B cell (primary cell): ENCODE data around the gene FZR1. TPM values are rescaled to one million over a fixed set of nuclear protein-coding genes. Genes with fewer than 3 reads are reported as not detected.

Experiments used
- ATAC-seq: fragments of 200-7000 bp; cut with Tn5 transposase; one replicate; pipeline ENCODE4 v1.10.0; 2021; ENCODE audit warnings: low read depth, mild to moderate bottlenecking, moderate number of reproducible peaks, moderate library complexity
- CTCF ChIA-PET: fragments of 350-600 bp; sonication (Branson Sonifier 250); formaldehyde crosslinking; loops from one replicate; lab custom pipeline; 2021; ENCODE audit warnings: antibody characterized with exemption, inconsistent platforms; lab: Charles Lee
- POLR2A ChIA-PET: fragments of 350-600 bp; sonication (Branson Sonifier 250); formaldehyde crosslinking; loops from one replicate; lab custom pipeline; 2021; ENCODE audit warnings: antibody characterized with exemption; lab: Charles Lee
- DNase-seq: peaks from one replicate; pipeline ENCODE4 v3.0.0; 2013
- H2AFZ ChIP-seq: 2 replicates; pipeline ENCODE4 v1.6.1; 2012; ENCODE audit warnings: mild to moderate bottlenecking, low read depth, low read length; ENCODE audit not compliant: insufficient read depth, poor library complexity, severe bottlenecking
- H3K27ac ChIP-seq, 2 donors: 1 replicate in 1 of 2; 2 replicates in 1 of 2; pipeline ENCODE4 v1.5.1; 2012 to 2013; ENCODE audit warnings: low read length in 2 of 2, mild to moderate bottlenecking in 2 of 2, moderate library complexity in 1 of 2
- H3K27me3 ChIP-seq, 4 experiments: fragments of 200-600 bp in 1 of 4; sonication (generic) in 1 of 4; replicated peaks in 1 of 4; 1 replicate in 2 of 4; 2 replicates in 2 of 4; pipeline versions ENCODE4 v1.6.1 to v1.7.0; 2013 to 2016; ENCODE audit warnings: low read length in 3 of 4, mild to moderate bottlenecking in 2 of 4, mixed read lengths in 1 of 4, moderate library complexity in 1 of 4; ENCODE audit not compliant: insufficient read depth in 4 of 4, control insufficient read depth in 3 of 4; ENCODE audit errors: control extremely low read depth in 1 of 4
- H3K36me3 ChIP-seq, 2 experiments: replicated peaks in 1 of 2; 1 replicate in 1 of 2; 2 replicates in 1 of 2; pipeline versions ENCODE4 v1.6.1 to v1.7.1; 2013; ENCODE audit warnings: low read length in 1 of 2; ENCODE audit not compliant: insufficient read depth in 2 of 2, control insufficient read depth in 1 of 2; ENCODE audit errors: control extremely low read depth in 1 of 2, extremely low read depth in 1 of 2
- H3K4me1 ChIP-seq, 2 donors: fragments of 200-600 bp in 1 of 2; sonication (generic) in 1 of 2; 1 replicate in 1 of 2; 2 replicates in 1 of 2; pipeline versions ENCODE4 v1.5.1 to v1.6.1; 2013 to 2017; ENCODE audit warnings: low read length in 2 of 2; ENCODE audit not compliant: control insufficient read depth in 2 of 2, insufficient read depth in 2 of 2
- H3K4me2 ChIP-seq: replicated peaks from 2 replicates; pipeline ENCODE3; 2012; ENCODE audit warnings: mild to moderate bottlenecking, low read depth, low read length; ENCODE audit not compliant: poor library complexity, severe bottlenecking
- H3K4me3 ChIP-seq, 5 experiments: fragments of 200-600 bp in 1 of 5; sonication (generic) in 1 of 5; 1 replicate in 3 of 5; 2 replicates in 2 of 5; pipeline versions ENCODE4 v1.5.1 to v1.7.0; 2011 to 2016; ENCODE audit warnings: low read length in 4 of 5, mild to moderate bottlenecking in 4 of 5, low read depth in 2 of 5, control low read depth in 1 of 5, moderate library complexity in 1 of 5; ENCODE audit not compliant: insufficient read depth in 1 of 5; ENCODE audit errors: control extremely low read depth in 1 of 5, extremely low read depth in 1 of 5
- H3K79me2 ChIP-seq: fragments of 200-600 bp; sonication (generic); one replicate; pipeline ENCODE4 v1.6.0; 2016; ENCODE audit warnings: low read length; ENCODE audit not compliant: control insufficient read depth, insufficient read depth
- H3K9ac ChIP-seq: fragments of 200-600 bp; sonication (generic); 2 replicates; pipeline ENCODE4 v1.6.1; 2017; ENCODE audit warnings: mild to moderate bottlenecking, low read length, moderate library complexity
- H3K9me3 ChIP-seq, 3 donors: one replicate each; pipeline versions ENCODE4 v1.6.1 to v1.7.1; 2013; ENCODE audit warnings: low read length in 2 of 3; ENCODE audit not compliant: control insufficient read depth in 2 of 3, insufficient read depth in 1 of 3; ENCODE audit errors: control extremely low read depth in 1 of 3
- H4K20me1 ChIP-seq: 2 replicates; pipeline ENCODE4 v1.6.0; 2012; ENCODE audit warnings: mild to moderate bottlenecking, low read length; ENCODE audit not compliant: insufficient read depth, control insufficient read depth, poor library complexity, severe bottlenecking
- H3K27ac Mint-ChIP-seq: one replicate; pipeline ENCODE4 v1.8.0; 2021; ENCODE audit warnings: mixed read lengths
- H3K27me3 Mint-ChIP-seq: one replicate; pipeline ENCODE4 v1.8.0; 2021; ENCODE audit warnings: mixed read lengths
- H3K4me1 Mint-ChIP-seq: one replicate; pipeline ENCODE4 v1.8.0; 2021; ENCODE audit warnings: mixed read lengths
- H3K4me3 Mint-ChIP-seq: one replicate; pipeline ENCODE4 v1.8.0; 2021; ENCODE audit warnings: mixed read lengths
- H3K9me3 Mint-ChIP-seq: one replicate; pipeline ENCODE4 v1.8.0; 2022; ENCODE audit warnings: mixed read lengths; ENCODE audit not compliant: insufficient read depth
- EZH2 ChIP-seq: IDR thresholded peaks from 2 replicates; pipeline ENCODE4 v1.6.1; 2012; ENCODE audit warnings: borderline replicate concordance, low read depth, mild to moderate bottlenecking, moderate library complexity, low read length; ENCODE audit not compliant: insufficient read depth, poor library complexity, severe bottlenecking
- WGBS: methylation state at CpG from one replicate; pipeline ENCODE4 v1.1.5; 2013; ENCODE audit warnings: missing lambda C conversion rate; ENCODE audit not compliant: insufficient coverage; 5-methylcytosine and 5-hydroxymethylcytosine counted together
- intact Hi-C: fragments of 100-400 bp; cut with micrococcal nuclease; formaldehyde crosslinking; loops from one replicate; pipeline ENCODE4 v1.10.0; 2022
- polyA plus RNA-seq: library from polyadenylated mRNA; depleted of rRNA; stranded (reverse); fragments of >200 nt; gene quantifications from 2 replicates; pipeline ENCODE4 v1.2.3, GENCODE V29; 2012
- total RNA-seq, 2 donors: library from RNA; stranded (reverse); fragments of 120-200 nt in 1 of 2; gene quantifications; 1 replicate in 1 of 2; 2 replicates in 1 of 2; pipeline versions ENCODE4 v1.2.3 to v1.2.4, GENCODE V29; 2013 to 2022
- TF ChIP-seq, protein P1 (sequence below): fragments of 200-600 bp; IDR thresholded peaks from one replicate; pipeline ENCODE4 v1.8.0; 2022; ENCODE audit warnings: antibody characterized with exemption, mild to moderate bottlenecking

Gene FZR1
- total and polyA plus RNA-seq, 2 donors (not counting 1 experiment from before 2014, with no cell fraction given), result 83.5 to 96.1 TPM

DNA sequence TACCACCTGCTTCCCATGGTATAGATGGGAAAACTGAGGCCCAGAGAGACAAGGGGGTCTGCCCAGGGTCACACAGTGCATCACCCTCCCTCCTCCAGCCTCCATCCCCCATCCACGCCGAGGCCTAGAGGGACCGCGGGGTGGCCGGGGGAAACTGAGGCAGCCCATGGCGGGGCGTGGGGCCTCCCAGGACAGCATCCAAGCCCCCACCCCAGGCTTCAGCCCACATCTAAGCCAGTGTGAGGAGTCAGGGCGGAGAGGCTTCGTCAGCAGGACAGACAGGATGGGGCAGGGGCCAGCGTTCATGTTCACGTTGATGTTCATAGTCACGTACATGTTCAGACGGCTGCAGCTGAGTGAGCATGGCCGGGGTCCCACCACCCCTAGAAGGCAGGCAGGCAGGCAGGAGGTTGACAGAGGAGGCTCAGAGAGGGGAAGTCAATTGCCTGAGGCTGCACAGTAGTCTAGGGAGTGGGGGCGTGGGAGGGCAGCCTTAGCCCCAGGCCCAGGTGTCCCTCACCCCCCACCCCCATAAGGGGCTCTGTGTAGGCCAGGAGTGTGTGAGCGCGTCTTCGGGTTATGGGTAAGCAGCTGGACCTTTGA is 49.1 kb upstream of the FZR1 start:
- no peak overlapping the region for H3K4me3 ChIP-seq
- intact Hi-C loops, result no loop called here
- H3K9me3 Mint-ChIP-seq, result no peaks in the 10 kb centered on the region
- H3K36me3 ChIP-seq, result peaks cover 0 to 16% of the 10 kb centered on the region in 2 experiments
- no peaks in the 10 kb centered on the region for H3K4me1 ChIP-seq
- no peak overlapping the region for H3K27ac Mint-ChIP-seq
- no peak for DNase-seq
- no peaks in the 10 kb centered on the region for H3K9me3 ChIP-seq
- no peak overlapping the region for H2AFZ ChIP-seq
- WGBS, result 88% methylated on average over 14 of the region's 18 CpGs
- no peak for TF ChIP-seq EZH2
- TF ChIP-seq, protein P1, sequence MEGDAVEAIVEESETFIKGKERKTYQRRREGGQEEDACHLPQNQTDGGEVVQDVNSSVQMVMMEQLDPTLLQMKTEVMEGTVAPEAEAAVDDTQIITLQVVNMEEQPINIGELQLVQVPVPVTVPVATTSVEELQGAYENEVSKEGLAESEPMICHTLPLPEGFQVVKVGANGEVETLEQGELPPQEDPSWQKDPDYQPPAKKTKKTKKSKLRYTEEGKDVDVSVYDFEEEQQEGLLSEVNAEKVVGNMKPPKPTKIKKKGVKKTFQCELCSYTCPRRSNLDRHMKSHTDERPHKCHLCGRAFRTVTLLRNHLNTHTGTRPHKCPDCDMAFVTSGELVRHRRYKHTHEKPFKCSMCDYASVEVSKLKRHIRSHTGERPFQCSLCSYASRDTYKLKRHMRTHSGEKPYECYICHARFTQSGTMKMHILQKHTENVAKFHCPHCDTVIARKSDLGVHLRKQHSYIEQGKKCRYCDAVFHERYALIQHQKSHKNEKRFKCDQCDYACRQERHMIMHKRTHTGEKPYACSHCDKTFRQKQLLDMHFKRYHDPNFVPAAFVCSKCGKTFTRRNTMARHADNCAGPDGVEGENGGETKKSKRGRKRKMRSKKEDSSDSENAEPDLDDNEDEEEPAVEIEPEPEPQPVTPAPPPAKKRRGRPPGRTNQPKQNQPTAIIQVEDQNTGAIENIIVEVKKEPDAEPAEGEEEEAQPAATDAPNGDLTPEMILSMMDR, result no peak
- no peak overlapping the region for H3K9ac ChIP-seq
- CTCF ChIA-PET, result interaction anchor here (1.0 kb wide), 1 partner anchor 28 kb away, joined by 3 read pairs; no protein-coding TSS in a partner anchor
- H3K27me3 Mint-ChIP-seq, result no peaks in the 10 kb centered on the region
- no peak overlapping the region for H3K27ac ChIP-seq
- POLR2A ChIA-PET, result no interaction called here
- H3K4me2 ChIP-seq, result no peak overlapping the region
- no peaks in the 10 kb centered on the region for H3K27me3 ChIP-seq
- no peak for ATAC-seq
- no peaks in the 10 kb centered on the region for H4K20me1 ChIP-seq
- H3K79me2 ChIP-seq, result no peaks in the 10 kb centered on the region
- H3K4me3 Mint-ChIP-seq, result no peak overlapping the region
- no peaks in the 10 kb centered on the region for H3K4me1 Mint-ChIP-seq

DNA sequence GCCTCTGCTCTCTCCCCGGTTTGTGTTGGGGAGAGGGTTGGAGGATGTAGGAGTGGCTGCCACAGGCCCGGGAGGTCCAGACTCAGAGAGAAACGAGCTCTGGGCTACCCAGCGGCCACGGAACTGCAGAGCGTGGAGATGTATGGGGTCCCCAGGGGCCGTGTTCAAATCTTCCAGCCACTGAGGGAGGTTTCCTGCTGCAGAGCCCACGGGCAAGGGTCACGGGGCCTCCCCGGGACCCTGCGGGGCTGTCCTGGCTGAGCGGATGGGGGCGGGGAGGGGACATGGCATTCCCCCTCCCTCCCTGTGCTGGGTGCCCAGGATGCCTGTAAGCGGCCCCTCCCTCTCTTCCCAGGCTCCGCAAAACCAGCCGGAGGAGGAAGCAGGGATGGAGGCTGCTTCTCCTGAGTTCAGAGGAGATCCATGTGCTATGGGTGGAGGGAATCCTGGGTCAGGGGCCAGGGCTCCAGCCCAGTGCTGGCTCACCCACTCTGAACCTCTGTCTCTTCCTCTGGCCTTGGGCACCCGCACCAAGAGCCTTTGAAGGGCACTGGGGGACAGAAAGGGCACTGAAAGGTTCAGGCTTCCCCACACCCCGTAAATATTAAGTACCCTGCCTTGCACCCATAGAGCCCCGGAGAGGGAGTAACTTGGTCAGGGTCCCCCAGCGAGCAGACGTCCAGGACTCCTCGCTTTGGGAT is 48.4 kb upstream of the FZR1 start:
- ChIA-PET CTCF (no interaction called here), POLR2A (no interaction called here)
- no peak overlapping the region for H3K27ac Mint-ChIP-seq

More for the DNA sequence above, 48.4 kb upstream of the FZR1 start:
- H3K4me2 ChIP-seq, result no peak overlapping the region
- no peaks in the 10 kb centered on the region for H3K27me3 Mint-ChIP-seq
- no peaks in the 10 kb centered on the region for H3K79me2 ChIP-seq
- H3K4me3 Mint-ChIP-seq, result no peak overlapping the region
- no peaks in the 10 kb centered on the region for H3K4me1 Mint-ChIP-seq
- 46% methylated on average over 16 of the region's 22 CpGs for WGBS
- H3K4me3 ChIP-seq, result no peak overlapping the region
- no peak overlapping the region for H3K27ac ChIP-seq
- no peaks in the 10 kb centered on the region for H3K9me3 ChIP-seq
- no peaks in the 10 kb centered on the region for H3K4me1 ChIP-seq
- no peak overlapping the region for H2AFZ ChIP-seq
- H3K9ac ChIP-seq, result no peak overlapping the region
- no peak for DNase-seq
- intact Hi-C loops, result no loop called here
- TF ChIP-seq EZH2, result no peak
- TF ChIP-seq, protein P1, result no peak
- no peaks in the 10 kb centered on the region for H3K27me3 ChIP-seq
- no peaks in the 10 kb centered on the region for H4K20me1 ChIP-seq
- H3K36me3 ChIP-seq, result peaks cover 0 to 12% of the 10 kb centered on the region in 2 experiments
- no peak for ATAC-seq
- H3K9me3 Mint-ChIP-seq, result no peaks in the 10 kb centered on the region
